DND-41 (cell line): ENCODE measurements around the gene UNCX.

Source experiments
- CTCF ChIP-seq: IDR thresholded peaks from 2 replicates; pipeline ENCODE4 v1.5.1; 2012; ENCODE audit warnings: borderline replicate concordance, low read length, moderate library complexity, mild to moderate bottlenecking; ENCODE audit not compliant: poor library complexity, severe bottlenecking; ENCODE audit errors: extremely low read depth
- EZH2 ChIP-seq: IDR thresholded peaks from 3 replicates; pipeline ENCODE4 v1.6.1; 2012; ENCODE audit warnings: borderline replicate concordance, low read depth, mild to moderate bottlenecking, moderate library complexity, low read length, inconsistent platforms; ENCODE audit not compliant: severe bottlenecking

GRCh38 chr7:1193593-1194424 lies 38.9 kb upstream of the UNCX start:
- no peak for TF ChIP-seq EZH2
- TF ChIP-seq CTCF: peak; percentile 50
